Memory B cell (primary cell): ENCODE measurements around the gene CXCR1.
"Not testable (repeated sequence)": the region's sequence is repeated elsewhere in the genome, so short reads cannot be mapped to it uniquely, and the experiment has no call there.

ENCODE experiments used
- ATAC-seq: fragments of 150-1000 bp; cut with Tn5 transposase; 2 replicates; pipeline ENCODE4 v1.10.0; 2021; ENCODE audit warnings: low read depth, mild to moderate bottlenecking, moderate library complexity
- DNase-seq, 2 donors: peaks; one replicate each; pipeline ENCODE4 v3.0.0; 2022; ENCODE audit warnings: low spot score in 2 of 2
- H3K27ac Mint-ChIP-seq: one replicate; pipeline ENCODE4 v1.8.0; 2022; ENCODE audit warnings: mild to moderate bottlenecking, moderate library complexity, mixed read lengths
- H3K27me3 Mint-ChIP-seq: one replicate; pipeline ENCODE4 v1.8.0; 2022; ENCODE audit warnings: mixed read lengths
- H3K36me3 Mint-ChIP-seq: one replicate; pipeline ENCODE4 v1.8.0; 2022; ENCODE audit warnings: mild to moderate bottlenecking, mixed read lengths
- H3K4me1 Mint-ChIP-seq: one replicate; pipeline ENCODE4 v1.8.0; 2022; ENCODE audit warnings: mixed read lengths
- H3K4me3 Mint-ChIP-seq: one replicate; pipeline ENCODE4 v1.8.0; 2022; ENCODE audit warnings: mild to moderate bottlenecking, moderate library complexity, mixed read lengths
- H3K9me3 Mint-ChIP-seq: one replicate; pipeline ENCODE4 v1.8.0; 2022; ENCODE audit warnings: mixed read lengths

The CXCR1 gene

DNA sequence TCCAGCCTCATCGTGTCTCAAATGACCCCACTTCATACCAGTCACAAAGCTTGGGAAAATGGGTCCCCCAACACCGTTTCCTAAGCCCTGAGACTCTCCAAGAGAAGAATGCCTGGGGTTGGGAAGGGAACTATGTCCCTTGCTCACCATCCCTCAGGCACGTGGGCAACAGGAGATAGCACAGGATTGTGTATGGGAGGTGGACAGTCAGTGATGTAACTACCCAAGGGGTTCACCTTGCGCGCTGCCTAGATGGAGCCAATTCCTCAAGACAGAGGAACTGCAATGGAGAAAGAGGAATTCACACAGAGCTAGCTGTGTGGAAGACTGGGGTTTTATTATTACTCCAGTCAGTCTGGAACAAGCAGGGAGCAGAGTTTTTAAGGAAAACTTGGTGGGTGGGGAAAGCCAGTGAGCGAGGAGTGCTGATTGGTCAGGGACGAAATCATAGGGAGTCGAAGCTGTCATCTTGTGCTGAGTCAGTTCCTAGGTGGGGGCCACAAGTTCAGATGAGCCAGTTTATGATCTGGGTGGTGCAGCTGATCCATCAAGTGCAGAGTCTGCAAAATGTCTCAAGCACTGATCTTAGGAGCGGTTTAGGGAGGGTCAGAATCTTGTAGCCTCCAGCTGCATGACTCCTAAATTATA is 13.8 kb upstream of the CXCR1 start:
- H3K9me3 Mint-ChIP-seq, result no peaks in the 10 kb centered on the region
- H3K36me3 Mint-ChIP-seq, result no peaks in the 10 kb centered on the region
- H3K27me3 Mint-ChIP-seq, result peaks cover 10% of the 10 kb centered on the region
- H3K27ac Mint-ChIP-seq, result no peak overlapping the region
- no peak overlapping the region for H3K4me3 Mint-ChIP-seq
- ATAC-seq (no peak), DNase-seq (no peak)
- no peaks in the 10 kb centered on the region for H3K4me1 Mint-ChIP-seq

DNA sequence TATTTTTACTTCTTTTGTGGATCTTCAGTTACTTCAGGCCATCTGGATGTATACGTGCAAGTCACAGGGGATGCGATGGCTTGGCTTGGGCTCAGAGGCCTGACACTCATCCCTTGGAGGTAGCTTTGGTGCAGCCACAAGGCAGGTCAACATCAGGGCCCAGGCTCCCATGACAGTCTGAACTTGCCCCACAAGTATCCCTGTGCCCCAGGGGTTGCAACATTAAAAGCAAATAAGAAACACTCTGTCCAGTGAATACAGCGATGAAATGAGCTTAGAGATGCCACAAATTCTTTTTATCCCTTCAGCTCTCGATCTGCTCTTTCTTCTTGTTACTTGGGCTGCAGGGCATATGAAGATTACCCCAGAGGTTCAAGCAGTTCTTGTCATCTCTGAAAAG is 13.0 kb upstream of the CXCR1 start:
- Mint-ChIP-seq H3K4me3 (no peak overlapping the region), H3K27me3 (peaks cover 10% of the 10 kb centered on the region), H3K27ac (no peak overlapping the region), H3K4me1 (no peaks in the 10 kb centered on the region), H3K9me3 (no peaks in the 10 kb centered on the region), H3K36me3 (no peaks in the 10 kb centered on the region)
- DNase-seq (no peak), ATAC-seq (no peak)

DNA sequence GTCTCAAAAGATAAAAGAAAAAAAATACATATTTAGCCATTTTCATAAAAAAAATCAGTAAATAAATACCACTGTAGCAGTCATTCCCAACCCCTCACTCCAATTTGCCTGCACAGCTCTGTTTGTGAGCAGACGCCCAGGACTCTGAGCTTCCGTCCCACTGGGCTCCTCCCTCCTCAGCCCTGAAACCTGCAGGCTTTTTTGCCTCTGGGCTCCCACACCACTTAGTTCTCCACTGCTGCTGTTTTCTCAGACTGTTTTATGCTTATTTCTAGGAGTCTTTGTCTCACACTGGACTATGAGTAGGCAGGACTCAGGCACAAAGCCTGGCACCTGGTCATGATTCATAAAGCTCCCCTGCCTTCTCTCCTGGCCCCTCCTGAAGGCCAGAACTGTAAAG is 6.1 kb upstream of the CXCR1 start:
- no peak for DNase-seq
- Mint-ChIP-seq H3K9me3 (no peaks in the 10 kb centered on the region), H3K27ac (no peak overlapping the region), H3K36me3 (no peaks in the 10 kb centered on the region), H3K27me3 (peaks cover 11% of the 10 kb centered on the region), H3K4me3 (no peak overlapping the region), H3K4me1 (peaks cover 5% of the 10 kb centered on the region)
- ATAC-seq, result no peak

DNA sequence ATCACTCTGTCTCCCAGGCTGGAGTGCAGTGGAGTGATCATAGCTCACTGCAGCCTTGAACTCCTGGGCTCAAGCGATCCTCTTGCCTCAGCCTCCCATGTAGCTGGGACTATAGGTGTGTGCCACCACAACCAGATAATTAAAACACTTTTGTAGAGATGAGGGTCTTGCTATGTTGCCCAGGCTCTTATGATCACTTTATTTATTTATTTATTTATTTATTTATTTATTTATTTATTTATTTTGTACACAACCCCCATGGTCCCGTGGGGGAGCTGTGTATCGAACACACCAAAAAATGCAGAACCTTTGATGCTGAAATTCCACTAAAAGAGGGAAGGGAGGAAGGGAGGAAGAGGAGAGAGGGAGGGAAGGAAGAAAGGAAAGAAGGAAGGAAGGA is 5.0 kb upstream of the CXCR1 start:
- H3K4me1 Mint-ChIP-seq, DNase-seq, H3K36me3 Mint-ChIP-seq, H3K27ac Mint-ChIP-seq, ATAC-seq, H3K9me3 Mint-ChIP-seq, H3K4me3 Mint-ChIP-seq: not testable (repeated sequence)
- H3K27me3 Mint-ChIP-seq, result peaks cover 11% of the 10 kb centered on the region

DNA sequence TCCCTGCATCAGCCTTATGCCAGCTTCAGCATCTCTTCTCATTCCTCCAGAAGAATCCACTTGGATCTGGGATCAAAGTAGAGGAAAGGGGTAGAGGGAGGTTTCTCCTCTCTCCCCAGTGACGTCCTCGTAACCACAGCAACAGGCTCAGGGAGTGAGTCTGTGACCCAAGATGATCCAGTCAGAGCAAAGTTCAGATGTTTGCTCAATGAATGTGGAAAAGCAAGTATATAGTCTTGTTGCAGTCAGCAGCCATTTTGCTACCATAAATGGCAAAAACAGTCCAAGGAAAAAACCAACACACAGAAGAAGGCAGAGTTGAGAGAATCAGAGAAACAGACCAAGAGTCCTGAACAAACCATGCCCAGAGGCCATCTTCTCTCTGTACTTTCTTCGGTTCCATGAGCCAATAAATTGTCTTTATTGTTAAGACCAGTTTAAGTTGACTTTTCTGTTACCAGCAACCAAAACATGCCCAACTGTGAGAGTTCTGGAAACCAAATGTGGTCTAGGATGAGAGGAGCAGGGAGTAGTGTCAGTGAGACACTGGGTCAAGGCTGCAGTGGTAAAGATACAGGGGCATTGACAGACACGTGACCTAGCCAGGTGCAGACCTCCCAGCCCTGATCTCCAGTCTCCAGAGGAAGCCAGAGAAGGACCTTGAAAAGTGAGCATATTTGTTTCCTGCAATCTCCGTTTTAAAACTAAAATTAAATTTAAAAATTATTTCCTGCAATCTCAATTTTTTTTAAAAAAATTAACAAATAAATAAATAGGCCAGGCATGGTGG is 3.2 kb upstream of the CXCR1 start:
- H3K27me3 Mint-ChIP-seq, result peaks cover 11% of the 10 kb centered on the region
- DNase-seq (no peak), ATAC-seq (no peak)
- H3K4me1 Mint-ChIP-seq, result peaks cover 13% of the 10 kb centered on the region
- H3K27ac Mint-ChIP-seq, result no peak overlapping the region
- no peak overlapping the region for H3K4me3 Mint-ChIP-seq
- H3K9me3 Mint-ChIP-seq, result no peaks in the 10 kb centered on the region
- H3K36me3 Mint-ChIP-seq, result no peaks in the 10 kb centered on the region

DNA sequence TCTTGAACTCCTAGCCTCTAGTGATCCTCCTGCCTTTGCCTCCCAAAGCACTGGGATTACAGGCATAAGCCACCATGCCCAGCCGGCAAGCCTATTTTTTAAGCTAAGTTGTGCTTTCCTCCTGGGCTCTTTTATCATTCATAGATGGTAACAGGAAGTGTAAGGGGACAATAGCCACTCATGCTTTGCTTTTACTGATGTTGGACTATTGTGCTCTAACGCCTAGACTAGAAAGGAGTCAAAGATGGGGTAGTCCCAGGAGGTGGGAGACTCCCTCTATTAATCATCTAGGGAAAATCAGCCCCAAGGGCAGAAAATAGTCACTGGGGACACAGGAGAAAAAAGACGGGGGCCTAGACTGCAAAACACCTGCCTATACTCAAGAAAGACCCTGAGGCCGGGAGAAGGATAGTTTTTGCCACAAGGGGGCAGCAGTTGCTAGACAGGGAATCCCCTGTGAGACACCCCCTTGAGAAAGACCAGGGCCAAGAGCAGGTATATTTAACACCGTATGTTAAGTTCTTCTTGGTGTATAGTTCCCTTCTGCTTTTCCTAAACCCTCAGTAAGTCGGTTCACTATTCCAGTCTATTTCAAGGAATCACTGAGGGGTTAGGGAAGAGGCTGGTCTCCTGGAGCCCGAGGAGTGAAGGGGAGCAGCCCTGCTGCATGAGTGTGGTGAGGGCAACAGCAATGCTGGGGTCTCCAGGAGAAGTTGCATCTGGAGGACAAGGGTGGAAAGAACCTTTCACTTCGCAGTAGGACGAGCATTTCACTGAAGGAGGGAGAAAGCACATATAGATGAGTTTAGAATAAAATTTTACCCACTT is 2.1 kb upstream of the CXCR1 start:
- peaks cover 13% of the 10 kb centered on the region for H3K4me1 Mint-ChIP-seq
- ATAC-seq (peak; percentile 75), DNase-seq (peak; percentile 65 to 67)
- peaks cover 16% of the 10 kb centered on the region for H3K27me3 Mint-ChIP-seq
- H3K36me3 Mint-ChIP-seq, result no peaks in the 10 kb centered on the region
- no peak overlapping the region for H3K27ac Mint-ChIP-seq
- H3K4me3 Mint-ChIP-seq, result no peak overlapping the region
- no peaks in the 10 kb centered on the region for H3K9me3 Mint-ChIP-seq

DNA sequence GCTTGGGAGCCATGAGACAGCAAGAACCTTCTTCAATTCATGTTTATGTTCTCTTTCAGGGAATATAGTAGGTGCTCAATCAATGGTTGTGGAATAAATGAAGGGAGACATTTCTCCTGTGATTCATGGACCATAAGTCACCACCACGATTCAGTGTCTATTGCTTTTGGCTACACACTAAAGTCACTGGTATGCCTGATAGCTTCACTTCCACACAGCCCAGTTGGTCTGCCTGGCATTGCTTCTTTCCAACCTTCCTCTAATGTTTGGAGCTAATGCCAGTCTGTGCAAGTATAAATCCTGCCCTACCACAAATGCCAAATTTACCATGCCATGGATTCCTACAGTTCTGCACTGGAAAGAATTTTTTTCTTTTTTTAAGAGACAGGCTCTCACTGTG is 1.3 kb upstream of the CXCR1 start:
- H3K4me3 Mint-ChIP-seq, result no peak overlapping the region
- DNase-seq, result no peak
- no peak for ATAC-seq
- no peaks in the 10 kb centered on the region for H3K9me3 Mint-ChIP-seq
- no peaks in the 10 kb centered on the region for H3K36me3 Mint-ChIP-seq
- no peak overlapping the region for H3K27ac Mint-ChIP-seq
- H3K4me1 Mint-ChIP-seq, result peaks cover 13% of the 10 kb centered on the region
- peaks cover 18% of the 10 kb centered on the region for H3K27me3 Mint-ChIP-seq

DNA sequence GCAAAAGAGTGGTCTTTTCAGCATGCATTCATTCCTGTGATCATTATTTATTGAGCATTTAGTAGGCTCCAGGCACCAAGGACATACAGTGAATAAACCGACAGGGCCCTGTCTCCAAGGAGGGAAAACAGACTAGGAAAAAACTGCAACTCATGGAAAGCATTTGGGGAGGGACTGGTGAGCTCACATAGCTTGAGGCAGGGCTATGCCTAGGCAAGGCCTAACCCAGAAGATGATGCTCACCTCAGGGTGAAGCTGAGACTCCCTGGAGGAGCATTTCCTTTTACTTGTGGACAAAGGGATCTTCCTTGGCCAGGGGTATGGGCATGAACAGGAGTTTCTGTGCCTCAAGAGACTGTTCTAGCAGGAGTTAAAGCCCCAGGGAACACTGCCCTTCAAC is 3.9 kb downstream of the CXCR1 start:
- no peak for DNase-seq
- H3K27me3 Mint-ChIP-seq, result peaks cover 20% of the 10 kb centered on the region
- ATAC-seq, result no peak
- peaks cover 7% of the 10 kb centered on the region for H3K4me1 Mint-ChIP-seq
- H3K27ac Mint-ChIP-seq, result no peak overlapping the region
- no peaks in the 10 kb centered on the region for H3K9me3 Mint-ChIP-seq
- H3K4me3 Mint-ChIP-seq, result no peak overlapping the region
- H3K36me3 Mint-ChIP-seq, result no peaks in the 10 kb centered on the region

DNA sequence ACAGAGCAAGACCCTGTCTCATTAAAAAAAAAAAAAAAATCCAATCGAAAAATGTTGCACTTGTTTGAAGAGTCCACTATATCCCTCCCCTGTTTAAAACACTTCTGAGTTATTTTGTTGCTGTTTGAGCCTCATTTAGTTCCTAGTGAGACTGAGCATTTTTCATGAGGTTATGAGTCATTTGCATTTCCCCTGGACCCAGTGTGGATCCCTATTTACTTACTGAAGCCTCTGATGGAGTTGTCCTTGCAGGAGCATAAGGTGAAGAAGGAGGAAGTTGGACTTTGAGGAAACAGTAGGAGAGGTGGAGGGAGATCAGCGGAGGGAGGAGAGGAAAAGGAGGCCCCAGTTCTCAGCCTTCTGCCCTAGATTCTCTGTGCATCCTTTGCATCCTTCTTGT is 5.1 kb downstream of the CXCR1 start:
- Mint-ChIP-seq H3K4me3 (no peak overlapping the region), H3K27me3 (peaks cover 19% of the 10 kb centered on the region), H3K36me3 (no peaks in the 10 kb centered on the region), H3K4me1 (peaks cover 3% of the 10 kb centered on the region), H3K27ac (no peak overlapping the region), H3K9me3 (no peaks in the 10 kb centered on the region)
- DNase-seq (no peak), ATAC-seq (no peak)

DNA sequence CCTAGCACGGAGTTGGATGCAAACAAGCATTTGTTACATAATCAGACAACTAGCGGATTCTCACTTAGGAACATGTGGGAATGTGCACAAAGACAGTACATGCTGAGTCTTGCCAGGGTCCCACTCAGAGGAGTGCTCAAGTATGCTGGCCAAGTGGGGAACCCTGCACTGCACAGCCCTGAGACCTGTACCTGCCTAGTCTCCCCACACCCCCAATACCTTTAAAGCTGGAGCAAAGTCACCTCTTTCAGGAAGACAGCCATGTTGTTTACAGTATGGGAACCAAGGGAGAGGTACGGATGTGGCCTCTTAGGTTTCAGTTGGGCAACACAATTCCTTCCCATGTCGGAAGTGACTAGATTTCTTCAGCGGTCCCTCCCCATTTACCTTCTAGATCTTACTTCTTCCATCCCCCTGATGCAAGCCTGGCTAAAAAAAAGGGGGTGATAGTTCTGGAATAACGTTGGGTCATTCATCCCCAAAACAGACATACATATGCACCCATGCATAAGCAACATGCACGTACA is 10.7 kb downstream of the CXCR1 start:
- DNase-seq (no peak), ATAC-seq (no peak)
- H3K36me3 Mint-ChIP-seq, result no peaks in the 10 kb centered on the region
- peaks cover 9% of the 10 kb centered on the region for H3K27me3 Mint-ChIP-seq
- no peaks in the 10 kb centered on the region for H3K4me1 Mint-ChIP-seq
- H3K27ac Mint-ChIP-seq, result no peak overlapping the region
- no peaks in the 10 kb centered on the region for H3K9me3 Mint-ChIP-seq
- H3K4me3 Mint-ChIP-seq, result no peak overlapping the region

DNA sequence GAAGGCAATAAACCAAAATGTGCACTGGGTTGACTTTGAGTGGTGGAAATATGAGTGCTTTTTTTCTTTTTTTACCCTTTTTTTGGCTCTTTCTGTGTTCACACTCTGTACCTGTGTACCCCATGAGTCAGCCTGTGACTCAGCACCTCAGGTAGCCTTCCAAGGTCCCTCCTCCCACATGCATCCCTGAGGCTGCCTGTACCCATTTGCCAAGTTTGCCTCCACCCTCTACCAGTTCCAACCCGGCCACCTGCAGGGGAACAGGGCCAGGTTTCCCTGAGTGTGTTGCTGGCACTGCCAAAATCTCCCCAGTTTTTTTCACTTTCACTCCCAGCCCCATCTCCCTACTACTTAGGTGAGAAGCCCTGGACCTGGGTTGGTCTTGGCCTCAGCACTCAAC is 14.0 kb downstream of the CXCR1 start:
- H3K4me1 Mint-ChIP-seq, result peaks cover 12% of the 10 kb centered on the region
- no peak overlapping the region for H3K27ac Mint-ChIP-seq
- ATAC-seq, result no peak
- no peak overlapping the region for H3K4me3 Mint-ChIP-seq
- no peaks in the 10 kb centered on the region for H3K9me3 Mint-ChIP-seq
- no peaks in the 10 kb centered on the region for H3K36me3 Mint-ChIP-seq
- DNase-seq, result no peak
- H3K27me3 Mint-ChIP-seq, result peaks cover 6% of the 10 kb centered on the region

DNA sequence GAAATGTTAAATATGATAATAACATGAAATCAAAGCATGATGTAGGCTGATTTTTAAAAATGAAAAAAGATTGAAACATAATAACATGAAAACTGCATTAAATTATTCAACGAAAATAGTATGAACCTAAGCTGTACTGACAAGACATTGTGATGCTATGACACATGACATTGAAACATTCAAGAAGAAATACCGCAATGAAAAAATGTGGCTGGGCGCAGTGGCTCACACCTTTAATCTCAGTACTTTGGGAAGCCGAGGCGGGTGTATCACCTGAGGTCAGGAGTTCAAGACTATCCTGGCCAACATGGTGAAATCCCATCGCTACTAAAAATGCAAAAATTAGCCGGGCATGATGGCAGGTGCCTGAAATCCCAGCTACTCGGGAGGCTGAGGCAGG is 14.6 kb downstream of the CXCR1 start:
- H3K36me3 Mint-ChIP-seq, result no peaks in the 10 kb centered on the region
- ATAC-seq, result no peak
- peaks cover 6% of the 10 kb centered on the region for H3K27me3 Mint-ChIP-seq
- H3K27ac Mint-ChIP-seq, result no peak overlapping the region
- peaks cover 12% of the 10 kb centered on the region for H3K4me1 Mint-ChIP-seq
- no peak for DNase-seq
- no peaks in the 10 kb centered on the region for H3K9me3 Mint-ChIP-seq
- H3K4me3 Mint-ChIP-seq, result no peak overlapping the region

DNA sequence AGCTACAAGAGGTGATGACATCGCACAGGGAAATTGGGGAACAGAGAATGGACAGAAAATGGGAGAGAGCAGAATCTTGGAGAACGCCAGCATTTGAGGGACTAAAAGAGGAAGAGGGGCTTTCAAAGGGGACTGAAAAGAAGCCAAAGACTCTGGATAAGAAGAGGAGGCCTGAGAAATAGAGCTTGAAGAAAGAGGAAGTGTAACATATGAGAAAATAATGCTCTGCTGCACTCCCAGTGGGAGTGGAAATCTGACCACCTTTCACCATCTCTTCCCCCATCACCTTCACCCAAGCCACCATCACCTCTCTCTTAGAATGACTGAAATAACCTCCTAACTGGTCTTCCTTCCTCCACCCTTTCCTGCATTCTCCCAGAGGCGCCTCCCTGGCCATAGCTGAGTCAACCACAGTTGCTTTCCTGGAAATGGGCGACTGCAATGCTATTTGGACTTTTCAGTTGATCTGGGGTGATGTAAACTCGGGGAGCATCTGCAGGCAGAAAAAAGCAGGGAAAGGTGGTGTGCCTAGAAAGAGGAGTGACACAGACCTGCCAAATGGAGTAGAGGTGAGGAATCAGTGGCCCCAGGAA is 16.8 kb downstream of the CXCR1 start:
- peak; percentile 69 for ATAC-seq
- H3K27ac Mint-ChIP-seq, result no peak overlapping the region
- no peak overlapping the region for H3K4me3 Mint-ChIP-seq
- H3K4me1 Mint-ChIP-seq, result peaks cover 12% of the 10 kb centered on the region
- DNase-seq, result no peak
- peaks cover 6% of the 10 kb centered on the region for H3K27me3 Mint-ChIP-seq
- H3K36me3 Mint-ChIP-seq, result no peaks in the 10 kb centered on the region
- no peaks in the 10 kb centered on the region for H3K9me3 Mint-ChIP-seq

DNA sequence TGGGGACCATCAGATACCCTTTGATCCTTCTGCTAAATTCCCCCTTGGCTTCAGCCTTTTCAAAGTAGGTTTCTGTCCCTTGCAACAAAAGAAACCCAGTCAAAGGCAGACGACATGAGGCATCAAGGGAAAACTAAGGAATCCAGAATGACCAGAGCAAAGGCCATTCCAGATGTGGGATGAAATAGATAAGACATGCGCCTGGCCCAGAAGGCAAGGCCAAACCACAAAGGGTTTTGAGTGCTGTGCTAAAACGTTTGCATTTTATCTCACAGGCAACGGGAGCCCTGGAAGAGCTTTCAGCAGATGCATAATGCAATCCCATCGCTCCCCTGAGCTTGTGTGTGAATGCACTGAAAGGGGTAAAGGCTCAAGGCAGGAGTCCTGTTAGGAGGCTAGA is 17.7 kb downstream of the CXCR1 start:
- peaks cover 12% of the 10 kb centered on the region for H3K4me1 Mint-ChIP-seq

More for the DNA sequence above, 17.7 kb downstream of the CXCR1 start:
- H3K27ac Mint-ChIP-seq, result no peak overlapping the region
- no peaks in the 10 kb centered on the region for H3K9me3 Mint-ChIP-seq
- ATAC-seq (no peak), DNase-seq (no peak)
- no peaks in the 10 kb centered on the region for H3K36me3 Mint-ChIP-seq
- no peak overlapping the region for H3K4me3 Mint-ChIP-seq
- H3K27me3 Mint-ChIP-seq, result peaks cover 4% of the 10 kb centered on the region
